A549 (cell line): ENCODE measurements around the gene PITPNC1. TPM values are rescaled to one million over a fixed set of nuclear protein-coding genes. Genes with fewer than 3 reads are reported as not detected.

Experiments used
- ATAC-seq, 2 experiments: fragments of 200-7000 bp in 1 of 2; fragments of >200 bp in 1 of 2; cut with Nextera tagmentation in 1 of 2; cut with Tn5 transposase in 1 of 2; 3 replicates each; pipeline versions ENCODE4 v1.8.0 to v1.9.1; 2018 to 2020; ENCODE audit warnings: mild to moderate bottlenecking in 1 of 2, moderate library complexity in 1 of 2
- CTCF ChIA-PET: fragments of 300-600 bp; sonication (Branson Sonifier 250); formaldehyde crosslinking; extraction: SDS; loops from one replicate; lab custom pipeline; 2021; ENCODE audit warnings: antibody characterized with exemption, inconsistent platforms; lab: Yijun Ruan, JAX
- POLR2A ChIA-PET: fragments of 350-600 bp; formaldehyde crosslinking; extraction: SDS; loops from one replicate; lab custom pipeline; 2021; ENCODE audit warnings: antibody characterized with exemption, inconsistent platforms; lab: Yijun Ruan, JAX
- DNase-seq, 2 experiments: peaks; one replicate each; pipeline versions ENCODE4 v3.0.0 to v3.0.0-alpha.2; 2011 to 2016; ENCODE audit warnings: low read depth in 1 of 2, low spot score in 1 of 2
- FAIRE-seq: peaks from 2 replicates; lab custom pipeline; 2011; peaks lifted over from hg19 to GRCh38; lab: Jason Lieb, UNC
- H3K27ac ChIP-seq, 2 experiments: fragments of >200 bp; sonication (Bioruptor Twin); formaldehyde crosslinking; 3 replicates each; pipeline ENCODE4 v1.5.1; 2016 to 2017
- H3K4me1 ChIP-seq: fragments of >200 bp; sonication (Bioruptor Twin); formaldehyde crosslinking; 3 replicates; pipeline ENCODE4 v1.6.1; 2016
- H3K4me2 ChIP-seq: fragments of >200 bp; sonication (Bioruptor Twin); formaldehyde crosslinking; 3 replicates; pipeline ENCODE4 v1.6.1; 2016
- H3K4me3 ChIP-seq: fragments of >200 bp; sonication (Bioruptor Twin); formaldehyde crosslinking; 3 replicates; pipeline ENCODE4 v1.5.1; 2016
- H3K9me3 ChIP-seq: fragments of >200 bp; sonication (Bioruptor Twin); formaldehyde crosslinking; 3 replicates; pipeline ENCODE4 v1.6.1; 2016
- ATOH8 ChIP-seq: fragments of 250-450 bp; sonication (Bioruptor Pico); IDR thresholded peaks from 2 replicates; pipeline ENCODE4 v1.5.0; 2020; ENCODE audit warnings: low read depth, mild to moderate bottlenecking, moderate library complexity
- CBX8 ChIP-seq: fragments of 200-600 bp; sonication (generic); IDR thresholded peaks from 2 replicates; pipeline ENCODE4 v1.6.1; 2016
- CHD2 ChIP-seq: fragments of 150-350 bp; IDR thresholded peaks from 2 replicates; pipeline ENCODE4 v1.6.1; 2014; ENCODE audit warnings: low read length; ENCODE audit not compliant: partially characterized antibody
- CTCF ChIP-seq: fragments of >200 bp; sonication (Bioruptor Twin); formaldehyde crosslinking; IDR thresholded peaks from 3 replicates; pipeline ENCODE4 v1.5.1; 2016
- EHMT2 ChIP-seq: fragments of 200-600 bp; sonication (generic); IDR thresholded peaks from 2 replicates; pipeline ENCODE4 v1.6.1; 2016; ENCODE audit warnings: antibody characterized with exemption, low read depth, mild to moderate bottlenecking, moderate library complexity
- FOSB ChIP-seq: fragments of 250-450 bp; sonication (Bioruptor Pico); IDR thresholded peaks from 2 replicates; pipeline ENCODE4 v1.5.0; 2020; ENCODE audit warnings: mild to moderate bottlenecking, moderate library complexity
- GATA3 ChIP-seq: IDR thresholded peaks from 2 replicates; pipeline ENCODE4 v1.6.1; 2012; ENCODE audit warnings: borderline replicate concordance
- HES2 ChIP-seq: fragments of >200 bp; sonication (Bioruptor Twin); formaldehyde crosslinking; IDR thresholded peaks from 2 replicates; pipeline ENCODE4 v1.6.1; 2016
- HOXB5 ChIP-seq: fragments of 250-450 bp; sonication (Bioruptor Pico); IDR thresholded peaks from 2 replicates; pipeline ENCODE4 v1.5.0; 2020; ENCODE audit warnings: mild to moderate bottlenecking, moderate library complexity
- NPAS2 ChIP-seq: fragments of 250-450 bp; sonication (Bioruptor Pico); IDR thresholded peaks from 2 replicates; pipeline ENCODE4 v1.8.0; 2022; ENCODE audit warnings: mild to moderate bottlenecking, moderate library complexity, borderline replicate concordance
- PHF8 ChIP-seq: fragments of 200-600 bp; sonication (generic); IDR thresholded peaks from 2 replicates; pipeline ENCODE4 v1.6.1; 2016; ENCODE audit warnings: low read depth, mild to moderate bottlenecking, antibody characterized with exemption, moderate library complexity, borderline replicate concordance
- POLR2A ChIP-seq: IDR thresholded peaks from 2 replicates; pipeline ENCODE4 v1.6.1; 2012; ENCODE audit warnings: mild to moderate bottlenecking, low read length
- POLR2AphosphoS2 ChIP-seq: conservative IDR thresholded peaks from 2 replicates; pipeline ENCODE4 v1.6.1; 2012; ENCODE audit warnings: low read length, improper control_type of control experiment, inconsistent platforms
- RAD21 ChIP-seq, 2 experiments: fragments of >200 bp in 1 of 2; sonication (Bioruptor Twin) in 1 of 2; formaldehyde crosslinking in 1 of 2; IDR thresholded peaks in 1 of 2; conservative IDR thresholded peaks in 1 of 2; 2 replicates in 1 of 2; 3 replicates in 1 of 2; pipeline ENCODE4 v1.6.1; 2012 to 2018; ENCODE audit warnings: inconsistent platforms in 1 of 2
- RARB ChIP-seq: fragments of 250-450 bp; sonication (Bioruptor Pico); IDR thresholded peaks from 2 replicates; pipeline ENCODE4 v1.8.0; 2021; ENCODE audit warnings: mild to moderate bottlenecking, moderate library complexity
- RFX5 ChIP-seq: fragments of 450-650 bp; IDR thresholded peaks from 2 replicates; pipeline ENCODE4 v1.7.1; 2014; ENCODE audit warnings: antibody characterized with exemption, mild to moderate bottlenecking, moderate library complexity
- TP53 ChIP-seq: fragments of 250-450 bp; sonication (Bioruptor Pico); IDR thresholded peaks from 2 replicates; pipeline ENCODE4 v1.5.0; 2021; ENCODE audit warnings: mild to moderate bottlenecking, moderate library complexity
- ZC3H11A ChIP-seq: fragments of 450-650 bp; IDR thresholded peaks from 2 replicates; pipeline ENCODE4 v1.6.1; 2014; ENCODE audit warnings: antibody characterized with exemption, mild to moderate bottlenecking
- WGBS: methylation state at CpG from one replicate; pipeline ENCODE4 v1.1.6; 2017; ENCODE audit errors: missing lambda C conversion rate; 5-methylcytosine and 5-hydroxymethylcytosine counted together
- polyA plus RNA-seq, 4 experiments: library from polyadenylated mRNA; depleted of rRNA in 3 of 4; stranded (reverse); fragments of >200 nt; fragmentation: RNase III in 1 of 4; extraction: RNeasy Plus Mini Kit Qiagen cat#74134 plus additional on column Dnase treatment in 1 of 4; gene quantifications; 2 replicates in 3 of 4; 3 replicates in 1 of 4; pipeline ENCODE4 v1.2.3, GENCODE V29; 2011 to 2017
- TF ChIP-seq, protein P1 (sequence below): IDR thresholded peaks from 2 replicates; pipeline ENCODE4 v1.6.1; 2012
- TF ChIP-seq, protein P2 (sequence below): fragments of 250-450 bp; sonication (Bioruptor Pico); IDR thresholded peaks from 2 replicates; pipeline ENCODE4 v1.5.0; 2021; ENCODE audit warnings: mild to moderate bottlenecking, moderate library complexity, borderline replicate concordance

The PITPNC1 gene
- polyA plus RNA-seq, 2 of the 4 experiments (the other 2 are of a cell fraction), result 3.7 to 11.2 TPM

DNA sequence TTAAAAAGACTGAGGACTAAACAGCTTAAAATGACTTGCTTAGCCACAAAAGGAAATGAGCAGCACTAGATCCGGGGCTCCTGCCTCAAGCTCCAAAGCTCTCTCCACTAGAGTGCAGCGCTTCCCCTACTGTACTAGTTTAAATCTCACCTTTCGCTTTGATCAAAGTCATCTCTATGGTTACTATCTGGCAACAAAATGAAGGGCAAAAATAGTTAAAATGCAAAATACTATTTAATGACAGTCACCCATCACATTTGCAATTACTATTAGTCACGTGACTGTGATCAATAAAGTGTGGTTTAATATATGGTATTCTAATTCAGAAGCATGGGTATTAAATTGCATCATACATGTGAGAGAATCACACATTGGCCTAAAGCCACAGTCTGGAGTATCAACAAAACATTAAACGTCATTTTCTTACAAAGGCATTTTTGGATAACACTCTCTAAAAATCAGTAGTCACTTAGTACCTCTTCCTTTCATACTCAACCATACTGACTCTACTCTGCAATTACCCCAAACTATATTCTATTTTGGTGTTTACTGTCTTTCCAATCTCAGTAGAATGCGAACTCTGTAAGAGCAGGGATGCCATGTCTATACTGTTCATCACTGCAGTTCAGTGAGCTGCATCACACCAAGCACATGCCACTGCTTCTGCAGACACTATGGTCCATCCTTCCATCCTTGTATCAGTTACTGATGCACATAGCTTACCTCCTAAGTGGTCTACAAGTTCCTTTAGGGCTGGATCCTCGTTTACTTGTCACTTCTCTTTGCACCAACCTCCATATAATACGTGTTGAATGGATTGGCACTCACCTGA, 16.9 kb upstream of the PITPNC1 start:
- ChIA-PET POLR2A (no interaction called here), CTCF (interaction anchor here (0.6 to 12.5 kb wide), 5 partner anchors 9 to 430 kb away, joined by 3 to 132 read pairs (median 3); partner anchors contain the start of gene PITPNC1)
- H3K4me1 ChIP-seq, result peaks cover 26% of the 10 kb centered on the region
- no peaks in the 10 kb centered on the region for H3K9me3 ChIP-seq
- 70% methylated on average over 8 of the region's 8 CpGs for WGBS
- ATAC-seq (peak; percentile 80 to 83), FAIRE-seq (peak; percentile 23), DNase-seq (peak; percentile 40 to 60)
- no peak overlapping the region for H3K4me3 ChIP-seq
- TF ChIP-seq, protein P1, sequence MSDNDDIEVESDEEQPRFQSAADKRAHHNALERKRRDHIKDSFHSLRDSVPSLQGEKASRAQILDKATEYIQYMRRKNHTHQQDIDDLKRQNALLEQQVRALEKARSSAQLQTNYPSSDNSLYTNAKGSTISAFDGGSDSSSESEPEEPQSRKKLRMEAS, result no peak
- TF ChIP-seq RARB, result no peak
- no peak for TF ChIP-seq RFX5
- no peak for TF ChIP-seq NPAS2 (CRISPR knock-in tag)
- no peak for TF ChIP-seq EHMT2
- TF ChIP-seq POLR2AphosphoS2, result no peak
- TF ChIP-seq FOSB (CRISPR knock-in tag), result no peak
- no peak for TF ChIP-seq HES2
- TF ChIP-seq PHF8, result no peak
- peak; percentile 32; the same call in 2 of the 3 replicates for TF ChIP-seq CTCF
- TF ChIP-seq HOXB5 (CRISPR knock-in tag), result no peak
- TF ChIP-seq ATOH8 (CRISPR knock-in tag), result no peak
- TF ChIP-seq RAD21 (conservative IDR thresholded peaks at IDR 0.05 in 1 of 2, IDR thresholded peaks at IDR 0.05 in 1 of 2), result peak in 1 of 2 experiments; percentile 16; a peak in 1 of 5 replicates
- no peak for TF ChIP-seq ZC3H11A
- TF ChIP-seq, protein P2, sequence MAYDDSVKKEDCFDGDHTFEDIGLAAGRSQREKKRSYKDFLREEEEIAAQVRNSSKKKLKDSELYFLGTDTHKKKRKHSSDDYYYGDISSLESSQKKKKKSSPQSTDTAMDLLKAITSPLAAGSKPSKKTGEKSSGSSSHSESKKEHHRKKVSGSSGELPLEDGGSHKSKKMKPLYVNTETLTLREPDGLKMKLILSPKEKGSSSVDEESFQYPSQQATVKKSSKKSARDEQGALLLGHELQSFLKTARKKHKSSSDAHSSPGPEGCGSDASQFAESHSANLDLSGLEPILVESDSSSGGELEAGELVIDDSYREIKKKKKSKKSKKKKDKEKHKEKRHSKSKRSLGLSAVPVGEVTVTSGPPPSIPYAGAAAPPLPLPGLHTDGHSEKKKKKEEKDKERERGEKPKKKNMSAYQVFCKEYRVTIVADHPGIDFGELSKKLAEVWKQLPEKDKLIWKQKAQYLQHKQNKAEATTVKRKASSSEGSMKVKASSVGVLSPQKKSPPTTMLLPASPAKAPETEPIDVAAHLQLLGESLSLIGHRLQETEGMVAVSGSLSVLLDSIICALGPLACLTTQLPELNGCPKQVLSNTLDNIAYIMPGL (CRISPR knock-in tag), result no peak
- no peak overlapping the region for H3K27ac ChIP-seq
- no peak overlapping the region for H3K4me2 ChIP-seq

- Histone ChIP-seq H3K4me2 (no peak overlapping the region), H3K4me3 (no peak overlapping the region), H3K4me1 (peaks cover 26% of the 10 kb centered on the region), H3K9me3 (no peaks in the 10 kb centered on the region), H3K27ac (no peak overlapping the region)
- ATAC-seq (no peak), FAIRE-seq (no peak), DNase-seq (no peak)
- CTCF ChIA-PET, result interaction anchor here (12.5 kb wide), 1 partner anchor 15 kb away, joined by 132 read pairs; the partner anchor contains the start of gene PITPNC1
- TF ChIP-seq CBX8 (no peak), POLR2A (no peak), GATA3 (no peak), TP53 (no peak), CHD2 (no peak)
- POLR2A ChIA-PET, result no interaction called here
- WGBS, result 83% methylated on average over 1 of the region's 1 CpG
Observed at GRCh38 chr17:67360880-67361279, 16.2 kb upstream of the PITPNC1 start.
